HG03196 (cell line): Measurements from ENCODE around the gene DNAH3.
"Not testable (repeated sequence)": the region's sequence is repeated elsewhere in the genome, so short reads cannot be mapped to it uniquely, and the experiment has no call there.

Source experiments
- ATAC-seq: cut with Tn5 transposase; IDR thresholded peaks from one replicate; pipeline ENCODE4 v1.9.1; 2021; ENCODE audit not compliant: unreplicated experiment

Gene DNAH3

DNA sequence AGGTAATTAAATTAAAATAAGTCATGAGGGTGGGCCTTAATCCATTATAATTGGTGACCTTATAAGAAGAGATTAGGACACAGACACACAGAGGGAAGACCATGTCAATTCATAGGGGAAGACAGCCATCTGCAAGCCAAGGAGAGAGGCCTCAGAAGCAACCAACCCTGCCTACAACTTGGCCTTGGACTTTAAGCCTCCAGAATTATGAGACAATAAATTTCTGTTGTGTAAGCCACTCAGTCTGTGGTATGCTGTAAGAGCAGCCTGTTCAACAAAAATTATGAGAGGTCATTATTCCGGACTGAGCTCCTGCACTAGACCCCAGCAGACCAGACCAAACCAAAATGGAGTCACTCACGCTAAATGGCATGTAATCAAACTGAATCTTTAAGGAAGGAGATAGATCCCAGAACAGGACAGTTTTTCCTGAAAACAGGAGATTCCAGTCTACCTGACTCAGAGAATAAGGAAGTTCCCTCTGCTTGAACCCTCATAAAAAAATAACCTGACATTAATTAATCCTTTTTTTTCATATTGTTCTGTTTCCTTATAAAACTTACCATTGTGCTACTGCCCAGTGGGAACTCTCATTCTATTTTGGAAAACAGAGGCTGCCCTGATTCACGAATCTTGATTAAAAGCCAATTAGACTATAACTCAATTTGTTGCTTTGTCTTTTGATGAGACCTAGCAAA lies 74.3 kb downstream of the DNAH3 start:
- no peak for ATAC-seq

DNA sequence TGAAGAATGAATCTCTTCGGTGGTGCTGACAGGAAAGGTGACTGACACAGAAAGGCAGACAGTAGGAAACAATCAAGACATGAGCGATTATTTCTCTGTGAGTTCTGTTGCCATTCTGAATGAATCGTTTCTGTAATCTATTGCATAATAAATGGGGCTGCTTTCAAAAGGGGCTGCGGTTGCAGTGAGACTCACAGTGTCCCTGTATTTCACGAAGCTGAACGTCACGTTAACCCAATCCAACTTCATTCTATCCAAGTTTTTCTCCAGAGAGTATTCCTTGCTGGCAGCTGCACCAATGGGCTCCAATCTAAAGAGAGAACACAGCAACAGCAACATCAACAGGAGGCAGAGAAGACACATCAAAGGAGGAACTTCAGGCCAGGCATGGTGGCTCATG lies 75.4 kb downstream of the DNAH3 start:
- no peak for ATAC-seq

DNA sequence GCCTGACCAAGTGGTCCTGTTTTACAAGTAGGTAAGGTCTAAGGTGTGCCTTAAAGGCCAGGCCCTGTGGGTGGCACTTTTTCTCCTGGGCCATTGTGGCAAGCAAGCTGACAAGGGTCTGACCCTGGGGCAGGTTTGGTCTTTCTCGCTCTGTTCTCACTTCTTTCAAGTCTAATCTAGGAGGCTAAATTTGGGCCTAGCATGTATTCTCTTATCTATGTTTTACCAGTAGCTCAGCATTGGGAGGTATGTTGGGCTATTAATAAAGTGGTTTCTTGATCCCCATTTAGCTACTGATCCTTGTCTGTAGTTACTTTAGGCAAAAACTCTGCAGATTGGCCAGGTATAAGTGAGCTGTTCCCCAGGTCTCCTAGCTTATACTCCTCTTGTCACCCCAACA lies 77.7 kb downstream of the DNAH3 start:
- no peak for ATAC-seq

DNA sequence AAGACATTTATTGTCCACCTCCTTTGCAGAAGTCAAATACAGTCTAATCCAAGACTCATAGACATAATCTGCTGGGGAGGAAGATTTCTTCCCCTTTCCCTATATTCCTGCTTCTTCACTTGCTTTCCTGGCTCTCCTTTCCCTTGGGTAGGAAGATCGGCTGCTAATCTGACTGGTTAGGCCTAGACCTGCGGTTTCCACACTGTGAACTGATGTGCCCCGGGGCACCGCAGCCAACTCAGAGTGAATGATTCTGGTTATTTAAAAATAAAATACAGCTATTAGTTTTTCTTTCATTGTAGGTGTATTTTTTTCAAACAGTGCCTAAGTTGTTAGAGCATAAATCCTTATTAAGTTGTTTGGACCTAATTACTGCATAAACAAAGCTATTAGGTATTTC lies 78.9 kb downstream of the DNAH3 start:
- ATAC-seq, result no peak

DNA sequence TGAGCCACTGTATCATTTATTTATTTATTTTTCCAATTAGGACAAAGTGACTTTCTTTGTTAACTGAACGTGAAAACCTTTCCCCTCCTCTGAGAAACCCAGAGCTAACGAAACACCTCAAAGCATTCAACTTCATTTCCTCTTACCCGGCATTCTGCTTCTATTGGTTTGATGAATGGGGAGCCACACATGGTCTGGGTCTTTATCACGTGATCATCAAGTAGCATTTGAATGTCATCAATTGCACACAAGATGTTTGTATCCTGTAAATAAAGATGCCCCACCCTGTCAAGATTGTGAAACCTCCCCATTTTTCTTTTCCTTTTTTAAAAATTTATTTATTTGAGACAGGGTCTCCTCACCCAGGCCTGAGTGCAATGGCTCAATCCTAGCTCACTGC lies 80.1 kb downstream of the DNAH3 start:
- ATAC-seq, result no peak

DNA sequence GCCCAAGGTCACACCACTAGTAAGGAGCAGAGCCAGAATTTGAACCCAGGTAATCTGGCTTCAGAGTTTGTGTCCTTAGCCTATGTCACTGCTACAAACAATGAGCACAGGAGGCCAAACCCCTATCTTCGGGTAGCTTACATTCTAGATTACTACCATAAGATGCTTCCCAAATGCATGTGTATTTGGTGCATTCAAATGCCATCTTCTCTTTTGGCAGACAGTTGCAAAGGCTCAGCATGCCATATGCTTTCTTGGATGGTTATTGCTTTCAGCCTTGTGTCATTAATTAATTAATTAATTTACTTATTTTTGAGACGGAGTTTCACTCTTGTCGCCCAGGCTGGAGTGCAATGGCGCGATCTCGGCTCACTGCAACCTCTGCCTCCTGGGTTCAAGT lies 80.7 kb downstream of the DNAH3 start:
- no peak for ATAC-seq

DNA sequence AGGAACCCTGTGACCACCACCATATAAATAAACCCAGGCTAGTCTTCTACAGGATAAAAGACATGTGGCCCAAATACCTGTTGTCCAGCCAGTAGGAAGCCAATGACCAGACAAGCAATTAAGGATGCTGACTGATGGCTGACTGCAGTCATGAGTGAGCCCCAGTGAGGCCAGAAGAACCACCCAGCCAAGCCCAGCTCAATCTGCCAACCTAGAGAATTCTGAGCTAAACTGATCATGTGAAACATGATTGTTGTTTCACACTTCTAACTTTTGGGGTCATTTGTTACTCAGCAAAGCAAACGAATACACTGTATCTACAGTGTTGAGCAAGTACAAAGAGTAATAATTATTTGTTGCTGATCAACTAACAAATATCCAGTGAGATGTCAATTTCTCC lies 86.4 kb downstream of the DNAH3 start:
- ATAC-seq, result no peak

DNA sequence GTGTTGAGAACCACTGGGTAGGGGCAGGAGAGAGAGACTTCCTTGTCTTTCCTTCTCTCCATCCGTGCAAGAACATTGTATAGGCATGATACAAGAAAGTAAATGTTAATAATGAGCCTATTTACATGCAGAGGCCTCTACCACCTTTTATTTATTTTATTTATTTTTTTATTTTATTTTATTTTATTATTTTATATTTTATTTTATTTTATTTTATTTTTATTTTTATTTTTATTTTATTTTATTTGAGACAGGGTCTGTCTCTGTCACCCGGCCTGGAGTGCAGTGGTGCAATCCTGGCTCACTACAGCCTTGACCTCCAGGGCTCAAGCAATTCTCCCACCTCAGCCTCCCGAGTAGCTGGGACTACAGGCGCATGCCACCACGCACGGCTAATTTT lies 87.3 kb downstream of the DNAH3 start:
- ATAC-seq, result not testable (repeated sequence)

DNA sequence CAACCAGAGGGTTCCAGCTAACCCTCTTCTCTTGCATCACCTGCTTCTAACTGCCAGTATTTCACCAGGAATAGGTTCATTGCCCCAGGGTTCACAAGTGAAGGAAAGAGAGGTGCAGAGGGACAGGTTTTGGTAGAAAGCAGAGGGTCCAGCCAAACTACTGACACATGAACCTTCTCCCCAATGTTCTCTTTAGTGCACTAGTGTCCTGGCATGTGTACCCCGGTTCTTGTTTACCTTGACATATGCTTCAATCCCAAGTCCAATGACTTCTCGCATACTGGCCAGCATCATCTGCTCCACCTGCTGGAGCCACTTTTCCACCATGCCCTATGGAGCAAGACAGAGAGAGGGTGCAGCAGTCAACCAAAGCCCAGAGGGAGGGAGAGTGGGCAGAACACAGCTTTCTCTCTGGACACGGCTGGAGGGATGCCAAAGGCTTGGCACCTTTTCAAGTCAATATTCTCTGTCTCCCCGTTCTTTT lies 90.6 kb downstream of the DNAH3 start:
- ATAC-seq, result no peak

DNA sequence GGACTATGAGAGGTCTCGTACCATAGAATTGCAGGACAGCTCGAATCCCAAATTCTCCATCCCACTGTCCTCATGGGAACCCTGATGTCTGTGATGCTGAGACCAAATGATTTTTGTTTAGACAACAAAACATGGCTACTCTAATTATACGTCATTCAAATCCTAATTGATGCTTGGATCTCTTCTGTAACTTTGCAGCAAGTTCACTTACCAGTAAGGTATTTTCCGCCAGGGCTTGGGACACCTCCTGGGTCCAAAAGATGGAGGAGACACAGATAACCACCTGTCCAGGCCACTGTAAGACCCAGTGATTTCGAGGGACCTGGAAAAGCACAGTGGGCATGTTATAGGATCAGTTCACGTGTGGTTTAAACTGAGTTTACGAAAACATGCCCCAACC lies 92.8 kb downstream of the DNAH3 start:
- ATAC-seq, result no peak

DNA sequence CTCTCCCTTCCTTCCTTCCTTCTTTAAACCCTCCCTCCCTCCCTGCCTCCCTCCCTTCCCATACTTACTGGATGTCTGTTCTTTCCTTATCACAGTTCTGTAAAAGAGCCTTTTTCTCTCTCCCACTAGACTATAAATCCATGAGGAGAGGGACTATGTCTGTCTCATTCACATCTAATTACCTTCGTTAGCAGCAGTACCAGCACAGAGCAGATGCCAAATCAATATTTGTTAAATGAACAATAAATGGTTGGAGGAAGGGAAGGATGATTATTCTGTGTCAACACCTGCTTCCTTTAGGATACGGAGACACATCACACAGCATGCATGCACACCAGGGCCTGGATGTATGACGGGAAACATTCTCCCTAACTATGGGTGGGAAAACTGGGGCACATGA lies 94.2 kb downstream of the DNAH3 start:
- ATAC-seq, result no peak

DNA sequence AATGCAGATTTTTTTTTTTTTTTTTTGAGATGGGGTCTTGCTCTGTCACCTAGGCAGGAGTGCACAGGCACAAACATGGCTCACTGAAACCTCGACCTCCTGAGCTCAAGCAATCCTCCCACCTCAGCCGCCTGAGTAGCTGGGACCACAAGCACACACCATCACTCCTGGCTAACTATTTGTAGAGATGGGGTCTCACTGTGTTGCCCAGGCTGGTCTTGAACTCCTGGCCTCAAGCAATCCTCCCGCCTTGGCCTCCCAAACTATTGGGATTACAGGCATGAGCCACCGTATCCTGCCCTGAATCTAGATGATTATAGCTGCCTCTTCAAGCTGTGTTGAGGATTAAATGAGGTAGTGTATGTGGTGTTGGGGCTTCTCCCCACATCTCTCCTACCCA lies 94.9 kb downstream of the DNAH3 start:
- ATAC-seq, result not testable (repeated sequence)

DNA sequence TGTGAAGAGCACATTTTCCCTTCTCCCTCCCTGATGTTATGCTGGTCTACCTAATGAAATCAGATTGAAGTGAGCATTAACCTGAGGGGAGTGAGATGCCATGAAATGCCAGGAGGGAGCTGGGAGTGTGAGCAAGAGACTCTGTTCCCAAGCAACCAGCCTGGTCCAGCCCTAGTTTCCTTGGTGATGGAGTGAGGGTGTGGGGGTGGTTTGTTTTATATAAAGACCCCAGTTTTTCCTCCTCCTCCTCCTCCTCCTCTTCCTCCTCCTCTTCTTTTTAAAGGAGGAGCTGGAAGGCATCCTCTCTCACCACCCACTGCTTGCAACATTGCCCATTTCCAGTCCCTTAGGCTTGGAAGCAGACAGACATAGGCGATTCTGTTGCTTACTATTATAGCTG lies 97.1 kb downstream of the DNAH3 start:
- ATAC-seq, result no peak

DNA sequence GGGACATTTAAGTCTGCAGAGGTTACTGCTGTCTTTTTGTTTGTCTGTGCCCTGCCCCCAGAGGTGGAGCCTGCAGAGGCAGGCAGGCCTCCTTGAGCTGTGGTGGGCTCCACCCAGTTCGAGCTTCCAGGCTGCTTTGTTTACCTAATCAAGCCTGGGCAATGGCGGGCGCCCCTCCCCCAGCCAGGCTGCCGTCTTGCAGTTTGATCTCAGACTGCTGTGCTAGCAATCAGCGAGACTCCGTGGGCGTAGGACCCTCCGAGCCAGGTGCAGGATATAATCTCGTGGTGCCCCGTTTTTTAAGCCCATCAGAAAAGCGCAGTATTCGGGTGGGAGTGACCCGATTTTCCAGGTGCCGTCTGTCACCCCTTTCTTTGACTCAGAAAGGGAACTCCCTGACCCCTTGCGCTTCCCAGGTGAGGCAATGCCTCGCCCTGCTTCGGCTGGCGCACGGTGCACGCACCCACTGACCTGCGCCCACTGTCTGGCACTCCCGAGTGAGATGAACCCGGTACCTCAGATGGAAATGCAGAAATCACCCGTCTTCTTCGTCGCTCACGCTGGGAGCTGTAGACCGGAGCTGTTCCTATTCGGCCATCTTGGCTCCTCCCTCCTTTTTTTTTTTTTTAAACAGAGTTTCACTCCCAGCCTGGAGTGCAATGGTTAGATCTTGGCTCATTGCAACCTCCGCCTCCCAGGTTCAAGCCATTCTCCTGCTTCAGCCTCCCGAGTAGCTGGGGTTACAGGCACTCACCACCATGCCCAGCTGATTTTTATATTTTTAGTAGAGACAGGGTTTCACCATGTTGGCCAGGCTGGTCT lies 102.3 kb downstream of the DNAH3 start:
- ATAC-seq, result not testable (repeated sequence)

DNA sequence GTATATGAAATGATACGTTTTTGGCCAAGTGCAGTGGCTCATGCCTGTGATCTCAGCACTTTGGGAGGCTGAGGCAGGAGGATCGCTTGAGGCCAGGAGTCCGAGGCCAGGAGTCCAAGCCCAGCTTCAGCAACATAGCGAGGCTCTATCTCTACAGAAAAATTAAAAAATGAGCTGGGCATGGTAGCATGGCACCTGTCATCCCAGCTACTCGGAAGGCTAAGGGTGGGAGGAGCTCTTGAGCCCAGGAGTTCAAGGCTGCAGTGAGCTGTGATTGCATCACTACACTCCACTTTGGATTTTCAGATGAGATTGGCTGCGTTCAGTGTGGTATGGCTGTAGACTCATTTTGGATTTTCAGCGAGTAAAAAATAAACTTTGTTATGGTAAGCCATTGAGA lies 112.4 kb downstream of the DNAH3 start:
- ATAC-seq, result no peak

DNA sequence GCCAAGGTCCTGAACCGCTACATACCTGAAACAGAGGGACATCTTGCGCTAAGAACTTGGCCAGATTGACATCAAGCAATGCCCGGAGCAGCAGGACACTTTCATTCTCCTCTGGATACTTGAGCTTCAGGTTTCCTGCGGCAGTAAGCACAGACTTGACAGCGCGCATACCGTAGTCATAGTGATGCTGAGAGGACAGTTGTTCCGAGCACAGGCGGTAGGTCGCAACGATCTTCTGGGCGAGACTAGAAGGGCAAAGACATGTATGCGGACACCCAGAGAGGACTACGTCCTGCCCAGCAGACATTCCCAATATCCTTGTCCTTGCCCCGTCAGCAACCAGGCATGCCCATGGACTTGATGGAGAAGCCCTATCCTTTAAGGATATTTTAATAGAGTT lies 112.9 kb downstream of the DNAH3 start:
- no peak for ATAC-seq

DNA sequence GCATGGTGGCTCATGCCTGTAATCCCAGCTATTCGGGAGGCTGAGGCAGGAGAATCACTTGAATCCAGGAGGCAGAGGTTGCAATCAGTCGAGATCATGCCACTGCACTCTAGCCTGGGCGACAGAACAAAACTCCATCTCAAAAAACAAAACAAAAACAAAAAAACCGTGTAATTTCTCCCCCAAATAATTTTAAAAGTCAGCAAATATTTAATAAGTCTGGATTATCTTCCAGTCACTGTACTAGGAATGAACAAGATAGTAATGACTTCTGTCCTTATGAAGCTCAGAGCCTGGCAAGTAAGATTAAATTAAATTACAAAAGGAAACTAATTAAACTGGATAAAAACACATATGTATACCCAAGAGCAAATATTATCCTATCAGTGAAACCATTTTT lies 113.5 kb downstream of the DNAH3 start:
- ATAC-seq, result no peak

DNA sequence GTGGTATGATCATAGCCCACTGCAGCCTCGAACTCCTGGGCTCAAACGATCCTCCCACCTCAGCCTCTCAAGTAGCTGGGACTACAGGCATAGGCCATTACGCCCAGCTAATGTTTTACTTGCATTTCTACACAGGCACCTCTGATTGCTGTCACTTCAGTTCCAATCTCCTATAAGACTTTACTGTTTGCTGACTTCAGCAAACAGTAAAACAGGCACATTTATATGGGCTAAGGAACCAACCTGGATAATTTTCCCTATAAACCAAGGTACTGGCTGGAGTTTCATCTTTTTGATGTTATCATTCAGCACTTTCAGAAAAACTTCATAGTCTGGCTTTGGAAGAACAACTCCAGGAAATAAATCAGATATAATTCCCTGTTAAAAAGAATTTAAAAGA lies 114.2 kb downstream of the DNAH3 start:
- no peak for ATAC-seq

DNA sequence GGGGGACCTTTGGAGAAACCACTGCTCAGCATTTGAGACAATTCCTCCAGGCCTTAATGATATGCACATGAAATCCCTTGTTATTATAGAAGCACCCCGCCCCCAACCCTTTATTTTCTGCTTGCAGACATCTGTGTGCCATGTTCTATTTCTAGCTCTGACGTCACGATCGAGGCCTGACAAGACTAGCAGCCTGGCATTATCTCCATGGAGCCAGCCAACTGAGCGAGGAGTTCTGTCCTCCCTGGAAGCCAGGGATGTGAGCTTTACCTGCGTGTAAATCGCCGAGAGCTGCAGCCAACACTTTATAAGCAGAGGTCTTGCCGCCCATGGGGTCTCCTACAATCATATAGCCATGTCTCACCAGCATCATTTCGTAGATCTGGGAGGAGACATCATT lies 116.9 kb downstream of the DNAH3 start:
- ATAC-seq, result no peak

DNA sequence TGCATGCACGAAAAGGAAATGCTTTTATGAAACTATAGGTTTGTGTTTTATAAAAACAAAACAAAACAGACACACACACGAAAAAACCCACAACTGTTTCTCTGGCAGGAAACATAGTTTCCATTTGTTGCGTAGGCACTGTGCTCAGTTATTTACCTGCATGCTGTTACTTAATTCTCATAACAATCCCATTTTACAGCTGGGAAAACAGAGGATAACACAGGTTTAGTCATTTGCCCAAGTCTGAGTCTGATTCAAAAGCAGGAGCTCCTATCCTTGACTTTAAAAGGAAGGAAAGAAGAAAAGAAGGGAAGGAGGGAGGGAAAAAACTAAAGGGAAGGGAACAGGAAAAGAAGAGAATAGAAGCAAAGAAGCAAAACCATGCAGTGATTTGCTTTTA lies 117.4 kb downstream of the DNAH3 start:
- ATAC-seq, result no peak

DNA sequence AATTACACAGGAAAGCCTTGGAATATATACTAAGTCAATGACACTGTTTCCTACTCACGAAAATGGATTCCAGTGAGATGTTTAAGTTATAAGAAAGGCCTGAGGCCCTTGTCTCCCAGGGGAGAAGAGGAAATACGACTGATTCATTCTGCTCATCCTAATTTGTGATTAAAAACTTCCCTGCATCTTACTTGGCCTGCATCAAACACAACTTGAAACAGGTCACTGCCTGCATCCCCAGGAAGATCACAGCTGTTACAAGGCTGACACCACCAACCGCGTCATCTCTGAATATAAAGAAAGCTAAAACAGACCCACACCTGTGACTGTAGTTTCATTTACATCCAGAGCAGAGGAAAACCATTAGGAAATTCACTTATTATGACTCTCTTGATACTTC lies 121.9 kb downstream of the DNAH3 start:
- ATAC-seq, result no peak

DNA sequence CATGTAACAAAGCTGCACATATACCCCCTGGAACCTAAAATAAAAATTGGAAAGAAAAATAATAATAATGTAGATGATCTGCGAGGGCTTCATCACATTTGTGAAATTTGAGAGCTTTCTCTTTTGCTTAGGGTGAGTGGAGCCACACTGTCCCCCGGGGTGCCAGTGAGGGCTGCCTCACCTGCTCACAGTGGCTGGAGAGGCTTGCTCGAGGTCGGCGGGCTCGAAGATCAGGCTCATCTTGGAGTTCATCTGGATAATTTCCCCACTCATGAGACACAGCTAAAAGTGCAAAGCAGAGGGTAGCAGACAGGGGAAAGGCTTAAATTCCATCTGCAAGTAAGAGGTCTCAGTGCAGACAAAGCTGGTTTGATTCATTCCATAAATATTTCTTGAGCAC lies 123.8 kb downstream of the DNAH3 start:
- ATAC-seq, result no peak
